NB4 (cell line): ENCODE data around the gene CD226.

ENCODE experiments used
- POLR2A ChIP-seq: IDR thresholded peaks from 2 replicates; pipeline ENCODE4 v1.6.1; 2011; ENCODE audit warnings: mild to moderate bottlenecking; ENCODE audit not compliant: insufficient read length; ENCODE audit errors: extremely low read depth
- TF ChIP-seq, protein P1 (sequence below): IDR thresholded peaks from one replicate; pipeline ENCODE4 v1.5.1; 2012; ENCODE audit warnings: low read depth, low read length
- TF ChIP-seq, protein P2 (sequence below): IDR thresholded peaks from 2 replicates; pipeline ENCODE4 v1.6.1; 2011; ENCODE audit warnings: low read depth, low read length

DNA sequence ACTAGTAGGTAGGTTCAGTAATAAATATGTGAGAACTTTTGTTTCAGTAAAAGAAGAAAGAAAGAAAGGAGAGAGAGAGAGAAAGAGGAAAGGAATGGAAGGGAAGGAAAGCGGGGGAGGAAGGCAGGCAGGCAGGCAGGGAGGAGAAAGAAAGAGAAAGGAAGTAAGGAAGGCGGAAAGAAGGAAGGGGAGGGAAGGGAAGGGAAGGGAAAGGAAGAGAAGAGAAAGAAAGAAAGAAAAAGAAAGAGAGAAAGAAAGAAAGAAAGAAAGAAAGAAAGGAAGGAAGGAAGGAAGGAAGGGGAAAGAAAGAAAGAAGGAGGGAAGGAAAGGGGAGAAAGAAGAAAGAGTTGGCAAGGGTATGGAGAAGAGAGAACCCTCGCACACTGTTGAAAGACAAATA, 67.6 kb downstream of the CD226 start:
- TF ChIP-seq, protein P1, sequence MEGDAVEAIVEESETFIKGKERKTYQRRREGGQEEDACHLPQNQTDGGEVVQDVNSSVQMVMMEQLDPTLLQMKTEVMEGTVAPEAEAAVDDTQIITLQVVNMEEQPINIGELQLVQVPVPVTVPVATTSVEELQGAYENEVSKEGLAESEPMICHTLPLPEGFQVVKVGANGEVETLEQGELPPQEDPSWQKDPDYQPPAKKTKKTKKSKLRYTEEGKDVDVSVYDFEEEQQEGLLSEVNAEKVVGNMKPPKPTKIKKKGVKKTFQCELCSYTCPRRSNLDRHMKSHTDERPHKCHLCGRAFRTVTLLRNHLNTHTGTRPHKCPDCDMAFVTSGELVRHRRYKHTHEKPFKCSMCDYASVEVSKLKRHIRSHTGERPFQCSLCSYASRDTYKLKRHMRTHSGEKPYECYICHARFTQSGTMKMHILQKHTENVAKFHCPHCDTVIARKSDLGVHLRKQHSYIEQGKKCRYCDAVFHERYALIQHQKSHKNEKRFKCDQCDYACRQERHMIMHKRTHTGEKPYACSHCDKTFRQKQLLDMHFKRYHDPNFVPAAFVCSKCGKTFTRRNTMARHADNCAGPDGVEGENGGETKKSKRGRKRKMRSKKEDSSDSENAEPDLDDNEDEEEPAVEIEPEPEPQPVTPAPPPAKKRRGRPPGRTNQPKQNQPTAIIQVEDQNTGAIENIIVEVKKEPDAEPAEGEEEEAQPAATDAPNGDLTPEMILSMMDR = no peak
- TF ChIP-seq POLR2A = no peak
- TF ChIP-seq, protein P2, sequence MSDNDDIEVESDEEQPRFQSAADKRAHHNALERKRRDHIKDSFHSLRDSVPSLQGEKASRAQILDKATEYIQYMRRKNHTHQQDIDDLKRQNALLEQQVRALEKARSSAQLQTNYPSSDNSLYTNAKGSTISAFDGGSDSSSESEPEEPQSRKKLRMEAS = no peak
